GM15510 (cell line): ENCODE data around the gene TUBB3.

Experiments
- POLR2A ChIP-seq: IDR thresholded peaks from 3 replicates; pipeline ENCODE4 v1.6.1; 2011; ENCODE audit warnings: borderline replicate concordance; ENCODE audit not compliant: insufficient read length; ENCODE audit errors: extremely low read depth

TUBB3 gene

GRCh38 chr16:89921131-89921701, 1.9 kb upstream of the TUBB3 start:
- no peak for TF ChIP-seq POLR2A

- TF ChIP-seq POLR2A, result no peak
These were observed 1.3 kb upstream of the TUBB3 start for GRCh38 chr16:89921702-89922476.

- no peak for TF ChIP-seq POLR2A
These were observed 662 bp upstream of the TUBB3 start for GRCh38 chr16:89922477-89922883.

- TF ChIP-seq POLR2A, result no peak
These were observed 626 bp downstream of the TUBB3 start for GRCh38 chr16:89923640-89924296.

- TF ChIP-seq POLR2A, result no peak
These were observed 1.3 kb downstream of the TUBB3 start for GRCh38 chr16:89924297-89924924.

- TF ChIP-seq POLR2A, result no peak
These were observed 1.8 kb downstream of the TUBB3 start for GRCh38 chr16:89924925-89925307.

GRCh38 chr16:89925596-89926079, 2.5 kb downstream of the TUBB3 start:
- no peak for TF ChIP-seq POLR2A

- no peak for TF ChIP-seq POLR2A
These were observed 8.3 kb downstream of the TUBB3 start for GRCh38 chr16:89931305-89931896.

- TF ChIP-seq POLR2A, result no peak
These were observed 8.8 kb downstream of the TUBB3 start for GRCh38 chr16:89931964-89932363.

- no peak for TF ChIP-seq POLR2A
These were observed 11.7 kb downstream of the TUBB3 start for GRCh38 chr16:89934611-89935553.

- TF ChIP-seq POLR2A, result no peak
These were observed 12.9 kb downstream of the TUBB3 start for GRCh38 chr16:89936034-89936433.

GRCh38 chr16:89936508-89936907, 13.4 kb downstream of the TUBB3 start:
- no peak for TF ChIP-seq POLR2A

- no peak for TF ChIP-seq POLR2A
These were observed 13.8 kb downstream of the TUBB3 start for GRCh38 chr16:89936981-89937380.

- TF ChIP-seq POLR2A, result no peak
These were observed 15.2 kb downstream of the TUBB3 start for GRCh38 chr16:89938175-89938885.

GRCh38 chr16:89944773-89945172, 21.6 kb downstream of the TUBB3 start:
- no peak for TF ChIP-seq POLR2A
